Naive thymus-derived CD4-positive, alpha-beta T cell (primary cell): ENCODE data around the gene OSTF1. TPM values are rescaled to one million over a fixed set of nuclear protein-coding genes. Genes with fewer than 3 reads are reported as not detected.

Experiments
- ATAC-seq: fragments of 150-1000 bp; cut with Tn5 transposase; 2 replicates; pipeline ENCODE4 v1.10.0; 2021; ENCODE audit warnings: mild to moderate bottlenecking, moderate library complexity
- CTCF ChIA-PET: fragments of 350-600 bp; sonication (Branson Sonifier 250); formaldehyde crosslinking; loops from one replicate; lab custom pipeline; 2021; ENCODE audit warnings: antibody characterized with exemption; lab: Charles Lee
- POLR2A ChIA-PET: fragments of 350-600 bp; sonication (Branson Sonifier 250); formaldehyde crosslinking; loops from one replicate; lab custom pipeline; 2021; ENCODE audit warnings: antibody characterized with exemption, inconsistent platforms; lab: Charles Lee
- DNase-seq, 9 donors: peaks; one replicate each; pipeline versions ENCODE4 v3.0.0 to v3.0.0-alpha.2; 2020 to 2022; ENCODE audit warnings: mixed read lengths in 1 of 9
- H3K27ac ChIP-seq: one replicate; pipeline ENCODE4 v1.7.0; 2013; ENCODE audit warnings: mild to moderate bottlenecking, low read depth, low read length, moderate library complexity
- H3K27me3 ChIP-seq, 2 donors: one replicate each; pipeline ENCODE4 v1.7.0; 2013; ENCODE audit warnings: low read length in 2 of 2, mild to moderate bottlenecking in 2 of 2, moderate library complexity in 2 of 2; ENCODE audit not compliant: control insufficient read depth in 2 of 2, insufficient read depth in 2 of 2
- H3K36me3 ChIP-seq, 3 experiments: 1 replicate in 2 of 3; 2 replicates in 1 of 3; pipeline ENCODE4 v1.7.0; 2013; ENCODE audit warnings: low read length in 3 of 3, mild to moderate bottlenecking in 3 of 3, moderate library complexity in 1 of 3; ENCODE audit not compliant: insufficient read depth in 3 of 3, control insufficient read depth in 2 of 3
- H3K4me1 ChIP-seq, 2 donors: one replicate each; pipeline ENCODE4 v1.7.0; 2013; ENCODE audit warnings: low read length in 2 of 2, mild to moderate bottlenecking in 2 of 2, moderate library complexity in 1 of 2; ENCODE audit not compliant: control insufficient read depth in 2 of 2, insufficient read depth in 2 of 2
- H3K4me3 ChIP-seq: 2 replicates; pipeline ENCODE4 v1.7.0; 2013; ENCODE audit warnings: mild to moderate bottlenecking, low read length
- H3K9me3 ChIP-seq, 3 experiments: 1 replicate in 2 of 3; 2 replicates in 1 of 3; pipeline ENCODE4 v1.7.0; 2013; ENCODE audit warnings: low read length in 3 of 3; ENCODE audit not compliant: control insufficient read depth in 2 of 3
- H3K27ac Mint-ChIP-seq, 9 donors: one replicate each; pipeline ENCODE4 v1.8.0; 2020 to 2022; ENCODE audit warnings: mixed read lengths in 9 of 9, mild to moderate bottlenecking in 8 of 9, moderate library complexity in 5 of 9, inconsistent platforms in 2 of 9
- H3K27me3 Mint-ChIP-seq, 5 donors: one replicate each; pipeline ENCODE4 v1.8.0; 2021 to 2022; ENCODE audit warnings: mixed read lengths in 5 of 5, mild to moderate bottlenecking in 1 of 5
- H3K36me3 Mint-ChIP-seq, 5 donors: one replicate each; pipeline ENCODE4 v1.8.0; 2020 to 2022; ENCODE audit warnings: mixed read lengths in 5 of 5, mild to moderate bottlenecking in 3 of 5, inconsistent platforms in 1 of 5
- H3K4me1 Mint-ChIP-seq, 7 donors: one replicate each; pipeline ENCODE4 v1.8.0; 2020 to 2022; ENCODE audit warnings: mixed read lengths in 7 of 7, mild to moderate bottlenecking in 3 of 7, inconsistent platforms in 1 of 7
- H3K4me3 Mint-ChIP-seq, 10 donors: one replicate each; pipeline ENCODE4 v1.8.0; 2020 to 2022; ENCODE audit warnings: mild to moderate bottlenecking in 10 of 10, mixed read lengths in 10 of 10, moderate library complexity in 6 of 10, inconsistent platforms in 2 of 10
- H3K9me3 Mint-ChIP-seq, 11 donors: one replicate each; pipeline ENCODE4 v1.8.0; 2020 to 2022; ENCODE audit warnings: mixed read lengths in 11 of 11, mild to moderate bottlenecking in 4 of 11, inconsistent platforms in 1 of 11, moderate library complexity in 1 of 11
- intact Hi-C, 2 donors: fragments of 100-400 bp; cut with micrococcal nuclease; formaldehyde crosslinking; loops; one replicate each; pipeline ENCODE4 v1.15.1; 2023
- polyA plus RNA-seq, 2 donors: library from polyadenylated mRNA; unstranded; fragments of 300-500 nt; fragmentation: Illumina TruSeq; gene quantifications; one replicate each; pipeline ENCODE4 v1.2.3, GENCODE V29; 2021
- total RNA-seq, 6 experiments: library from RNA in 5 of 6; stranded (reverse) in 5 of 6; gene quantifications; 1 replicate in 5 of 6; 2 replicates in 1 of 6; pipeline ENCODE4 v1.2.3 and lab custom pipeline; 2021 to 2026

The OSTF1 gene
- total and polyA plus RNA-seq, 7 experiments from 2014 or later = 38.7 to 141 (median 88.0) TPM

DNA sequence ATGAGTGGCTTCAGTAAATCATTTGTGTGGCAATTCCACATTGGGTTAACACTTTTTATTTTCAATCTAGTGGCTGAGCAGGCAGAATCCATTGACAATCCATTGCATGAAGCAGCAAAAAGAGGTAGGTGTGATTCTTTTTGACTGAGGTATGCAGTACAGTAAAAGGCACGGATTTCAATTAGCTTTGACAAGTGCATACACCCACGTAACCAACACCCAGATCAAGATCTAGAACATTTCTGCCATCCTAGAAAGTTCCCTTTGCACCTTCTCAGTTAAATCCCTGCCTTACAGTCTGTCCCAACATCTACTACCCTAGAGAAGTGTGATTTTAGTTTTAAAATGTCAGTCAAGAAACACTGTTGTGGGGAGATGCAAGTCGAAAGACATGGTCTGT lies 43.4 kb downstream of the OSTF1 start:
- Mint-ChIP-seq H3K4me3 (no peak overlapping the region), H3K27ac (peak overlapping the region in 7 of 9 donors; percentile 9 to 74 (median 45))

GRCh38 chr9:75132244-75132643 lies 43.9 kb downstream of the OSTF1 start:
- H3K36me3 Mint-ChIP-seq = peaks cover 37 to 68% (median 66%) of the 10 kb centered on the region in 5 donors
- Histone ChIP-seq H3K4me3 (no peak overlapping the region), H3K27me3 (no peaks in the 10 kb centered on the region), H3K27ac (no peak overlapping the region), H3K4me1 (peaks cover 0 to under 1% of the 10 kb centered on the region in 2 donors), H3K9me3 (no peaks in the 10 kb centered on the region), H3K36me3 (peaks cover 0 to 39% (median 10%) of the 10 kb centered on the region in 3 experiments)
- no peak for ATAC-seq
- no peak for DNase-seq
- intact Hi-C loops = no loop called here
- H3K27me3 Mint-ChIP-seq = no peaks in the 10 kb centered on the region
- ChIA-PET POLR2A (interaction anchor here (1.1 to 2.3 kb wide), 2 partner anchors 16 to 47 kb away, joined by 3 to 8 read pairs; no protein-coding TSS in a partner anchor), CTCF (interaction anchor here (0.5 kb wide), 1 partner anchor 39 kb away, joined by 3 read pairs; no protein-coding TSS in a partner anchor)
- H3K27ac Mint-ChIP-seq = peak overlapping the region; percentile 1 to 74 (median 20)
- no peak overlapping the region for H3K4me3 Mint-ChIP-seq
- H3K9me3 Mint-ChIP-seq = no peaks in the 10 kb centered on the region
- peaks cover 8 to 71% (median 58%) of the 10 kb centered on the region in 7 donors for H3K4me1 Mint-ChIP-seq

More for the DNA sequence above, 43.4 kb downstream of the OSTF1 start:
- CTCF ChIA-PET = interaction anchor here (0.5 to 0.7 kb wide), 2 partner anchors 17 to 39 kb away, joined by 3 read pairs; no protein-coding TSS in a partner anchor
- Histone ChIP-seq H3K4me3 (no peak overlapping the region), H3K27me3 (no peaks in the 10 kb centered on the region), H3K9me3 (no peaks in the 10 kb centered on the region), H3K4me1 (peaks cover 0 to 6% of the 10 kb centered on the region in 2 donors), H3K36me3 (peaks cover 0 to 37% (median 10%) of the 10 kb centered on the region in 3 experiments), H3K27ac (no peak overlapping the region)
- intact Hi-C loops = loop anchor here in 1 of 2 donors (2.0 kb wide), 1 partner anchor 15 kb away; no protein-coding TSS in a partner anchor
- Mint-ChIP-seq H3K27me3 (no peaks in the 10 kb centered on the region), H3K36me3 (peaks cover 36 to 63% (median 62%) of the 10 kb centered on the region in 5 donors), H3K4me1 (peaks cover 8 to 71% (median 52%) of the 10 kb centered on the region in 7 donors), H3K9me3 (no peaks in the 10 kb centered on the region)
- DNase-seq (no peak), ATAC-seq (no peak)
- POLR2A ChIA-PET = interaction anchor here (2.3 kb wide), 1 partner anchor 17 kb away, joined by 8 read pairs; no protein-coding TSS in a partner anchor

- Histone ChIP-seq H3K9me3 (no peaks in the 10 kb centered on the region), H3K4me1 (peaks cover 8 to 10% of the 10 kb centered on the region in 2 donors), H3K27ac (peak overlapping the region; percentile 32), H3K27me3 (no peaks in the 10 kb centered on the region), H3K4me3 (no peak overlapping the region), H3K36me3 (peaks cover 0 to 43% (median 10%) of the 10 kb centered on the region in 3 experiments)
- Mint-ChIP-seq H3K4me3 (no peak overlapping the region), H3K27ac (peak overlapping the region in 7 of 9 donors; percentile 50 to 88 (median 84)), H3K36me3 (peaks cover 40 to 76% (median 69%) of the 10 kb centered on the region in 5 donors), H3K9me3 (no peaks in the 10 kb centered on the region), H3K27me3 (no peaks in the 10 kb centered on the region), H3K4me1 (peaks cover 12 to 74% (median 61%) of the 10 kb centered on the region in 7 donors)
- ChIA-PET POLR2A (interaction anchor here (1.1 kb wide), 1 partner anchor 48 kb away, joined by 3 read pairs; no protein-coding TSS in a partner anchor), CTCF (interaction anchor here (0.7 kb wide), 1 partner anchor 17 kb away, joined by 4 read pairs; no protein-coding TSS in a partner anchor)
- intact Hi-C loops = no loop called here
- DNase-seq (no peak), ATAC-seq (no peak)
These were observed 45.1 kb downstream of the OSTF1 start for GRCh38 chr9:75133396-75133795.

DNA sequence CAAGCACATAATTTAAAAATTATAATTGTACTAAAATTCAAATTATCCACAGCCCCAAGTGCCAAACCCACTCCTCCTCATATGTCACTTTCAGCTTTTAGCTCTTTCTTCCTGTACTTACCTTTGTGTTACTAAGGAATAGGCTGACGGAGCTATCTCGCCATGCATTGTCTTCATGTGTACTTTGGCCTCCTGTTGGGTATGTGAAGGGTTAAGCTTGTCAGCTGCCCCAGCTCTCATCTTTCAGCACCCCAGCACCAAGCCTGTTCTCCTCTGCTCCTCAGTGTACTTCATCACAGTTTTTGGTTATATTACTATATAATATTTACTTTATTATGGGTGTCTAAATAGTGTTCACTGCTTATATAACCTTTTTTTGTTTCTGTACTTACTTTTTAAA lies 46.2 kb downstream of the OSTF1 start:
- no peak for DNase-seq
- no peak overlapping the region for H3K4me3 Mint-ChIP-seq
- POLR2A ChIA-PET = interaction anchor here (0.7 kb wide), 2 partner anchors 40 to 106 kb away, joined by 3 to 4 read pairs; partner anchors contain the start of gene CARNMT1
- no peaks in the 10 kb centered on the region for H3K27me3 ChIP-seq
- no peak overlapping the region for H3K27ac ChIP-seq
- peaks cover 11 to 76% (median 63%) of the 10 kb centered on the region in 7 donors for H3K4me1 Mint-ChIP-seq
- intact Hi-C loops = no loop called here
- H3K36me3 ChIP-seq = peaks cover 0 to 43% (median 10%) of the 10 kb centered on the region in 3 experiments
- ATAC-seq = no peak
- peak overlapping the region in 6 of 9 donors; percentile 56 to 86 (median 75) for H3K27ac Mint-ChIP-seq
- H3K4me1 ChIP-seq = peaks cover 17 to 19% of the 10 kb centered on the region in 2 donors
- no peaks in the 10 kb centered on the region for H3K9me3 ChIP-seq
- no peaks in the 10 kb centered on the region for H3K9me3 Mint-ChIP-seq
- CTCF ChIA-PET = interaction anchor here (1.6 kb wide), 1 partner anchor 51 kb away, joined by 6 read pairs; no protein-coding TSS in a partner anchor
- no peak overlapping the region for H3K4me3 ChIP-seq
- H3K27me3 Mint-ChIP-seq = no peaks in the 10 kb centered on the region
- peaks cover 40 to 66% (median 64%) of the 10 kb centered on the region in 5 donors for H3K36me3 Mint-ChIP-seq

- Histone ChIP-seq H3K36me3 (peaks cover 0 to 24% (median 0%) of the 10 kb centered on the region in 3 experiments), H3K9me3 (no peaks in the 10 kb centered on the region), H3K4me1 (peaks cover 35 to 44% of the 10 kb centered on the region in 2 donors), H3K27me3 (no peaks in the 10 kb centered on the region), H3K27ac (peak overlapping the region; percentile 41), H3K4me3 (no peak overlapping the region)
- intact Hi-C loops = loop anchor here (1.0 to 2.0 kb wide), 3 partner anchors 8 to 14 kb away; no protein-coding TSS in a partner anchor
- Mint-ChIP-seq H3K27me3 (no peaks in the 10 kb centered on the region), H3K4me3 (peak overlapping the region in 9 of 10 donors; percentile 1 to 67 (median 47)), H3K27ac (peak overlapping the region; percentile 46 to 90 (median 77)), H3K36me3 (peaks cover 30 to 67% (median 63%) of the 10 kb centered on the region in 5 donors), H3K4me1 (peaks cover 16 to 78% (median 73%) of the 10 kb centered on the region in 7 donors), H3K9me3 (peaks cover 0 to 7% (median 1%) of the 10 kb centered on the region in 11 donors)
- DNase-seq (no peak), ATAC-seq (peak; percentile 66)
- ChIA-PET POLR2A (interaction anchor here (0.5 to 2.3 kb wide), 10 partner anchors 9 to 127 kb away, joined by 3 to 7 read pairs (median 4); partner anchors contain the start of genes CARNMT1, NMRK1 and OSTF1), CTCF (interaction anchor here (0.8 to 1.2 kb wide), 2 partner anchors 9 to 12 kb away, joined by 3 read pairs; no protein-coding TSS in a partner anchor)
These were observed 50.1 kb downstream of the OSTF1 start for GRCh38 chr9:75138260-75139040.

- Histone ChIP-seq H3K4me1 (peaks cover 35 to 49% of the 10 kb centered on the region in 2 donors), H3K9me3 (peaks cover 0 to 2% (median 0%) of the 10 kb centered on the region in 3 experiments), H3K4me3 (no peak overlapping the region), H3K36me3 (peaks cover 0 to 31% (median 0%) of the 10 kb centered on the region in 3 experiments), H3K27me3 (no peaks in the 10 kb centered on the region), H3K27ac (peak overlapping the region; percentile 41)
- no peak for ATAC-seq
- Mint-ChIP-seq H3K36me3 (peaks cover 33 to 70% (median 66%) of the 10 kb centered on the region in 5 donors), H3K27ac (peak overlapping the region; percentile 46 to 87 (median 69)), H3K4me3 (peak overlapping the region in 7 of 10 donors; percentile 14 to 67 (median 59)), H3K27me3 (no peaks in the 10 kb centered on the region), H3K9me3 (peaks cover 0 to 14% (median 9%) of the 10 kb centered on the region in 11 donors), H3K4me1 (peaks cover 19 to 80% (median 72%) of the 10 kb centered on the region in 7 donors)
- ChIA-PET POLR2A (interaction anchor here (0.9 to 2.3 kb wide), 7 partner anchors 8 to 111 kb away, joined by 3 to 7 read pairs (median 6); partner anchors contain the start of genes CARNMT1, NMRK1 and OSTF1), CTCF (no interaction called here)
- intact Hi-C loops = loop anchor here in 1 of 2 donors (2.0 kb wide), 1 partner anchor 14 kb away; no protein-coding TSS in a partner anchor
- no peak for DNase-seq
These were observed 50.9 kb downstream of the OSTF1 start for GRCh38 chr9:75139201-75139600.
